Activated naive CD8-positive, alpha-beta T cell treated with anti-CD3 and anti-CD28 coated beads, Interleukin-2, amount 10 ng/mL, durations not matched to agents 7 days and 5 days (primary cell): ENCODE results near the gene F13B. TPM values are rescaled to one million over a fixed set of nuclear protein-coding genes. Genes with fewer than 3 reads are reported as not detected.
"Not testable (repeated sequence)": the region's sequence is repeated elsewhere in the genome, so short reads cannot be mapped to it uniquely, and the experiment has no call there.

Source experiments
- ATAC-seq: fragments of 150-1000 bp; cut with Tn5 transposase; one replicate; pipeline ENCODE4 v1.10.0; 2021; ENCODE audit warnings: low read depth, moderate library complexity
- POLR2A ChIA-PET: fragments of 350-600 bp; sonication (Branson Sonifier 250); formaldehyde crosslinking; loops from one replicate; lab custom pipeline; 2021; ENCODE audit warnings: antibody characterized with exemption; lab: Charles Lee
- DNase-seq: peaks from one replicate; pipeline ENCODE4 v3.0.0; 2021
- H3K27ac Mint-ChIP-seq: one replicate; pipeline ENCODE4 v1.8.0; 2022; ENCODE audit warnings: mild to moderate bottlenecking, mixed read lengths
- H3K27me3 Mint-ChIP-seq: one replicate; pipeline ENCODE4 v1.8.0; 2022; ENCODE audit warnings: mild to moderate bottlenecking, moderate library complexity, mixed read lengths
- H3K36me3 Mint-ChIP-seq: one replicate; pipeline ENCODE4 v1.8.0; 2021; ENCODE audit warnings: mild to moderate bottlenecking, mixed read lengths
- H3K4me1 Mint-ChIP-seq: one replicate; pipeline ENCODE4 v1.8.0; 2021; ENCODE audit warnings: mixed read lengths
- H3K4me3 Mint-ChIP-seq: one replicate; pipeline ENCODE4 v1.8.0; 2022; ENCODE audit warnings: mild to moderate bottlenecking, moderate library complexity, mixed read lengths
- H3K9me3 Mint-ChIP-seq: one replicate; pipeline ENCODE4 v1.8.0; 2021; ENCODE audit warnings: mixed read lengths
- total RNA-seq, 2 experiments: library from RNA; stranded (reverse); gene quantifications; one replicate each; pipeline ENCODE4 v1.2.3, GENCODE V29; 2021

F13B gene
- total RNA-seq, 2 experiments from 2014 or later = not detected

- Mint-ChIP-seq H3K36me3 (no peaks in the 10 kb centered on the region), H3K27me3 (peaks cover 3% of the 10 kb centered on the region), H3K9me3 (no peaks in the 10 kb centered on the region), H3K4me3 (no peak overlapping the region), H3K27ac (no peak overlapping the region), H3K4me1 (no peaks in the 10 kb centered on the region)
- POLR2A ChIA-PET = no interaction called here
- ATAC-seq = no peak
- no peak for DNase-seq
Observed at GRCh38 chr1:197029749-197030148, 37.3 kb downstream of the F13B start.

DNA sequence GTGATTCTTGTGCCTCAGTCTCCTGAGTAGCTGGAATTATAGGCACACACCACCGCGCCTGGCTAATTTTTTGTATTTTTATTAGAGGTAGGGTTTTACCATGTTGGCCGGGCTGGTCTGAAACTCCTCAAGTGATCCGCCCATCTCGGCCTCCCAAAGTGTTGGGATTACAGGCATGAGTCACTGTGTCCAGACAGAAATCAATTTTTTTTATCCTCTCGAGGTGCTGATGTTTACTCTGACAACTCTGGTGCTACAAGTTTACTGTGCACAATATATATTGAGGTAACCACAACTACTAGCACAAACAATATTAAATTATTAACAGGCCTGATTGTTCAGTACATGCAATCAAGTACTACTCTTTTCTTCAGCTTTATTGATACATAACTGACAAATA lies 39.7 kb downstream of the F13B start:
- POLR2A ChIA-PET = no interaction called here

GRCh38 chr1:197024460-197024859 lies 42.6 kb downstream of the F13B start:
- POLR2A ChIA-PET = no interaction called here
- DNase-seq = no peak
- H3K27ac Mint-ChIP-seq = no peak overlapping the region
- H3K4me3 Mint-ChIP-seq = no peak overlapping the region
- H3K9me3 Mint-ChIP-seq = peaks cover 3% of the 10 kb centered on the region
- H3K4me1 Mint-ChIP-seq = no peaks in the 10 kb centered on the region
- no peak for ATAC-seq
- H3K27me3 Mint-ChIP-seq = no peaks in the 10 kb centered on the region
- no peaks in the 10 kb centered on the region for H3K36me3 Mint-ChIP-seq

More for the DNA sequence above, 39.7 kb downstream of the F13B start:
- no peaks in the 10 kb centered on the region for H3K4me1 Mint-ChIP-seq
- no peak overlapping the region for H3K4me3 Mint-ChIP-seq
- no peaks in the 10 kb centered on the region for H3K36me3 Mint-ChIP-seq
- ATAC-seq (no peak), DNase-seq (no peak)
- H3K9me3 Mint-ChIP-seq = no peaks in the 10 kb centered on the region
- H3K27ac Mint-ChIP-seq = no peak overlapping the region
- H3K27me3 Mint-ChIP-seq = no peaks in the 10 kb centered on the region

DNA sequence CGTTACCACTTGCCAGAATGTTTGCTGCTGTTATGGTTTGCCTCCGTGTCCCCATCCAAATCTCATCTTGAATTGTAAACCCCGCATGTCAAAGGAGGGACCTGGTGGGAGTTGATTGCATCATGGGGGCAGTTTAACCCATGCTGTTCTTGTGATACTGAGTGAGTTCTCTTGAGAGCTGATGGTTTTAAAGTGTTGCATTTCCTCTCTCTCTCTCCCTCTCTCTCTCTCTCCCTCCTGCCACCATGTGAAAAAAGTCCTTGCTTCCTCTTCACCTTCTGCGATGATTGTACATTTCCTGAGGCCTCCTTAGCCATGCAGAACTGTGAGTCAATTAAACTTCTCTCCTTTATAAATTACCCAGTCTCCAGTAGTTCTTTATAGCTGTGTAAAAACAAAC lies 45.3 kb downstream of the F13B start:
- Mint-ChIP-seq H3K27me3 (no peaks in the 10 kb centered on the region), H3K9me3 (peaks cover 3% of the 10 kb centered on the region), H3K4me1 (no peaks in the 10 kb centered on the region), H3K27ac (no peak overlapping the region), H3K36me3 (no peaks in the 10 kb centered on the region), H3K4me3 (no peak overlapping the region)
- ATAC-seq = no peak
- POLR2A ChIA-PET = no interaction called here
- DNase-seq = no peak

DNA sequence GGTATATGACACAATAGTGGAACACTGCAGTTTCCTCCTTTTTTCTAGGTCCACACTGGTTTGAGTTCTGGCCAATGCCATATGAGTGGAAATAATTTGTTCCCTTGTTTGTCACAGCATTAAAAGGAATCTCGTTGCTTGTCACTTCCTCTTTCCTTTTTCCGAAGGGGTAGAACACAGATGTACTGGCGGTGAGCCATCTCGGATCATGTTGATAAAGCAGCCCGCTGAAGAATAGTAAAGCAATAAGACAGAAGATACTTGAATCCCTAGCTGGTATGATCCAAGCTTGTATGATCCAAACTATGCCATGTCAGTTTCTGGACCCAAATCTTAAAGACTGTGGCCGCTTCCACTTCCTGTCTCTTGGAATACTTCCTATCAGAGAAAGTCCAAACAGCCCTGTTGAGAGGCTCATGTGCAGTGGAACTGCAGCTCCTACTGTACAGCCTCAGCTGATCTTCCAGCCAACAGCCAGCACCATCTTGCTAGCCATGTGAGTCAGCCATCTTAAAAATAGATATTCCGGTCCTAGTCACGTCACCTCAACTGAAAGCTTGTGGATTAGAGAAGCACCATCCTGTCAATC lies 49.4 kb downstream of the F13B start:
- no peaks in the 10 kb centered on the region for H3K27me3 Mint-ChIP-seq
- peaks cover 3% of the 10 kb centered on the region for H3K9me3 Mint-ChIP-seq
- no peak overlapping the region for H3K4me3 Mint-ChIP-seq
- ATAC-seq (no peak), DNase-seq (no peak)
- no peaks in the 10 kb centered on the region for H3K36me3 Mint-ChIP-seq
- POLR2A ChIA-PET = no interaction called here
- H3K27ac Mint-ChIP-seq = no peak overlapping the region
- no peaks in the 10 kb centered on the region for H3K4me1 Mint-ChIP-seq

GRCh38 chr1:197016751-197017150 lies 50.3 kb downstream of the F13B start:
- Mint-ChIP-seq H3K27me3 (no peaks in the 10 kb centered on the region), H3K9me3 (peaks cover 4% of the 10 kb centered on the region), H3K4me3 (no peak overlapping the region), H3K27ac (no peak overlapping the region), H3K4me1 (no peaks in the 10 kb centered on the region), H3K36me3 (no peaks in the 10 kb centered on the region)
- ATAC-seq = no peak
- DNase-seq = no peak
- POLR2A ChIA-PET = no interaction called here

- no peak overlapping the region for H3K27ac Mint-ChIP-seq
- no peak for ATAC-seq
- DNase-seq = no peak
- H3K27me3 Mint-ChIP-seq = no peaks in the 10 kb centered on the region
- H3K4me1 Mint-ChIP-seq = no peaks in the 10 kb centered on the region
- H3K36me3 Mint-ChIP-seq = no peaks in the 10 kb centered on the region
- H3K4me3 Mint-ChIP-seq = no peak overlapping the region
- POLR2A ChIA-PET = no interaction called here
- peaks cover 3% of the 10 kb centered on the region for H3K9me3 Mint-ChIP-seq
Observed at GRCh38 chr1:197013234-197013633, 53.8 kb downstream of the F13B start.

DNA sequence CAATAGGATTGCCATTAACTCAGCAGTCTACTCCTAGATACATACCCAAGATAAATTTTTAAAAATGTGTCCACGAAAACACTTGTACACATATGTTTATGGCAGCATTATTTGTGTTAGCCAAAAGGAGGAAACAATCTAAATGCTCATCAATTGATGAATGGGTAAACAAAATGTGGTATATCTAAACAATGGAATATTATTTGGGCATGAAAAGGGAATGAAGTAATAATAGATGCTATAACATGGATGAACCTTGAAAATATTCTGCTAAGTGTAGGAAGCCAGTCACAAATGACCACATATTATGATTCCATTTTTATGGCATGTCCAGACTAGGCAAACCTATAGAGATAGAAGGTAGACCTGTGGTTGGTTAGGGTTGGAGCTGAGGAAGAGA lies 55.4 kb downstream of the F13B start:
- no peak overlapping the region for H3K27ac Mint-ChIP-seq
- H3K4me1 Mint-ChIP-seq = no peaks in the 10 kb centered on the region
- H3K36me3 Mint-ChIP-seq = no peaks in the 10 kb centered on the region
- DNase-seq = no peak
- H3K27me3 Mint-ChIP-seq = no peaks in the 10 kb centered on the region
- no peak for ATAC-seq
- no peak overlapping the region for H3K4me3 Mint-ChIP-seq
- POLR2A ChIA-PET = no interaction called here
- peaks cover 3% of the 10 kb centered on the region for H3K9me3 Mint-ChIP-seq

GRCh38 chr1:197008861-197009260 lies 58.2 kb downstream of the F13B start:
- no peak for ATAC-seq
- peaks cover 3% of the 10 kb centered on the region for H3K9me3 Mint-ChIP-seq
- H3K4me3 Mint-ChIP-seq = no peak overlapping the region
- no peaks in the 10 kb centered on the region for H3K36me3 Mint-ChIP-seq
- H3K27ac Mint-ChIP-seq = no peak overlapping the region
- H3K4me1 Mint-ChIP-seq = no peaks in the 10 kb centered on the region
- POLR2A ChIA-PET = no interaction called here
- DNase-seq = no peak
- H3K27me3 Mint-ChIP-seq = no peaks in the 10 kb centered on the region

GRCh38 chr1:197003132-197003531 lies 63.9 kb downstream of the F13B start:
- Mint-ChIP-seq H3K4me3 (no peak overlapping the region), H3K9me3 (no peaks in the 10 kb centered on the region), H3K36me3 (no peaks in the 10 kb centered on the region), H3K27me3 (peaks cover 2% of the 10 kb centered on the region), H3K27ac (no peak overlapping the region), H3K4me1 (no peaks in the 10 kb centered on the region)
- no peak for DNase-seq
- no peak for ATAC-seq
- POLR2A ChIA-PET = no interaction called here

GRCh38 chr1:197001828-197002227 lies 65.2 kb downstream of the F13B start:
- no peak for DNase-seq
- POLR2A ChIA-PET = no interaction called here
- H3K27me3 Mint-ChIP-seq = peaks cover 2% of the 10 kb centered on the region

GRCh38 chr1:196997423-196997822 lies 69.6 kb downstream of the F13B start:
- no peak overlapping the region for H3K4me3 Mint-ChIP-seq
- H3K27ac Mint-ChIP-seq = no peak overlapping the region
- no peaks in the 10 kb centered on the region for H3K9me3 Mint-ChIP-seq
- ATAC-seq (no peak), DNase-seq (no peak)
- H3K27me3 Mint-ChIP-seq = peaks cover 2% of the 10 kb centered on the region
- POLR2A ChIA-PET = no interaction called here
- H3K4me1 Mint-ChIP-seq = no peaks in the 10 kb centered on the region
- H3K36me3 Mint-ChIP-seq = no peaks in the 10 kb centered on the region

More at GRCh38 chr1:197001828-197002227, 65.2 kb downstream of the F13B start:
- Mint-ChIP-seq H3K36me3 (no peaks in the 10 kb centered on the region), H3K4me3 (no peak overlapping the region), H3K9me3 (no peaks in the 10 kb centered on the region), H3K27ac (no peak overlapping the region), H3K4me1 (no peaks in the 10 kb centered on the region)
- no peak for ATAC-seq

DNA sequence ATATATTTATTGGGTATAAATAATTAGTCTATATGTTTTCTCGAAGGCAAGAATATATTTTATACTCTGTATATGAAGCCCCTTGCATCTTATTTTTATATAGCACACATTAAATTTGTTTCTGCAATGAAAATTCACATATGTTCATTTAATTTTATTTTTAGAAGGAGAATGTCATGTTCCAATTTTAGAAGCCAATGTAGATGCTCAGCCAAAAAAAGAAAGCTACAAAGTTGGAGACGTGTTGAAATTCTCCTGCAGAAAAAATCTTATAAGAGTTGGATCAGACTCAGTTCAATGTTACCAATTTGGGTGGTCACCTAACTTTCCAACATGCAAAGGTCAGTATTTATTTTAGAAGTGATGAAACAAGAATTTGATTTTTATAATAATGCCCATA lies 73.1 kb downstream of the F13B start:
- H3K4me1 Mint-ChIP-seq = no peaks in the 10 kb centered on the region
- no peaks in the 10 kb centered on the region for H3K36me3 Mint-ChIP-seq
- no peak overlapping the region for H3K4me3 Mint-ChIP-seq
- POLR2A ChIA-PET = no interaction called here
- peaks cover 2% of the 10 kb centered on the region for H3K27me3 Mint-ChIP-seq
- H3K27ac Mint-ChIP-seq = no peak overlapping the region
- no peak for ATAC-seq
- DNase-seq = no peak
- no peaks in the 10 kb centered on the region for H3K9me3 Mint-ChIP-seq

GRCh38 chr1:196991919-196992651 lies 75.0 kb downstream of the F13B start:
- ATAC-seq, POLR2A ChIA-PET: not testable (repeated sequence)

More at GRCh38 chr1:196991919-196992651, 75.0 kb downstream of the F13B start:
- H3K4me3 Mint-ChIP-seq, H3K4me1 Mint-ChIP-seq, H3K27me3 Mint-ChIP-seq, H3K9me3 Mint-ChIP-seq, DNase-seq, H3K36me3 Mint-ChIP-seq, H3K27ac Mint-ChIP-seq: not testable (repeated sequence)
